AG04449 (cell line): Measurements from ENCODE around the gene ATP1B4.

Experiments
- CTCF ChIA-PET: fragments of 350-600 bp; formaldehyde crosslinking; extraction: SDS; loops from one replicate; lab custom pipeline; 2021; ENCODE audit warnings: antibody characterized with exemption; lab: Yijun Ruan, JAX
- POLR2A ChIA-PET: fragments of 400-600, 350-600 bp; formaldehyde crosslinking; extraction: SDS; loops from one replicate; lab custom pipeline; 2020; ENCODE audit warnings: antibody characterized with exemption, inconsistent platforms; lab: Yijun Ruan, JAX
- DNase-seq: peaks from one replicate; pipeline ENCODE4 v3.0.0-alpha.2; 2010; ENCODE audit warnings: low read depth, low spot score
- H3K4me3 ChIP-seq: 2 replicates; pipeline ENCODE4 v1.5.1; 2011; ENCODE audit warnings: low read depth, mild to moderate bottlenecking, control low read depth, low read length
- TF ChIP-seq, protein P1 (sequence below): IDR thresholded peaks from one replicate; pipeline ENCODE4 v1.5.1; 2011; ENCODE audit warnings: mild to moderate bottlenecking, moderate library complexity, low read length, control low read depth, inconsistent platforms; ENCODE audit not compliant: insufficient read depth; ENCODE audit errors: missing control alignments

Gene ATP1B4

GRCh38 chrX:120356084-120356483, 5.8 kb upstream of the ATP1B4 start:
- ChIA-PET CTCF (no interaction called here), POLR2A (no interaction called here)
- TF ChIP-seq, protein P1, sequence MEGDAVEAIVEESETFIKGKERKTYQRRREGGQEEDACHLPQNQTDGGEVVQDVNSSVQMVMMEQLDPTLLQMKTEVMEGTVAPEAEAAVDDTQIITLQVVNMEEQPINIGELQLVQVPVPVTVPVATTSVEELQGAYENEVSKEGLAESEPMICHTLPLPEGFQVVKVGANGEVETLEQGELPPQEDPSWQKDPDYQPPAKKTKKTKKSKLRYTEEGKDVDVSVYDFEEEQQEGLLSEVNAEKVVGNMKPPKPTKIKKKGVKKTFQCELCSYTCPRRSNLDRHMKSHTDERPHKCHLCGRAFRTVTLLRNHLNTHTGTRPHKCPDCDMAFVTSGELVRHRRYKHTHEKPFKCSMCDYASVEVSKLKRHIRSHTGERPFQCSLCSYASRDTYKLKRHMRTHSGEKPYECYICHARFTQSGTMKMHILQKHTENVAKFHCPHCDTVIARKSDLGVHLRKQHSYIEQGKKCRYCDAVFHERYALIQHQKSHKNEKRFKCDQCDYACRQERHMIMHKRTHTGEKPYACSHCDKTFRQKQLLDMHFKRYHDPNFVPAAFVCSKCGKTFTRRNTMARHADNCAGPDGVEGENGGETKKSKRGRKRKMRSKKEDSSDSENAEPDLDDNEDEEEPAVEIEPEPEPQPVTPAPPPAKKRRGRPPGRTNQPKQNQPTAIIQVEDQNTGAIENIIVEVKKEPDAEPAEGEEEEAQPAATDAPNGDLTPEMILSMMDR: no peak
- DNase-seq: no peak
- H3K4me3 ChIP-seq: no peak overlapping the region

- DNase-seq: no peak
- TF ChIP-seq, protein P1: no peak
- ChIA-PET CTCF (no interaction called here), POLR2A (no interaction called here)
- no peak overlapping the region for H3K4me3 ChIP-seq
These were observed 4.7 kb upstream of the ATP1B4 start for GRCh38 chrX:120357186-120357585.

DNA sequence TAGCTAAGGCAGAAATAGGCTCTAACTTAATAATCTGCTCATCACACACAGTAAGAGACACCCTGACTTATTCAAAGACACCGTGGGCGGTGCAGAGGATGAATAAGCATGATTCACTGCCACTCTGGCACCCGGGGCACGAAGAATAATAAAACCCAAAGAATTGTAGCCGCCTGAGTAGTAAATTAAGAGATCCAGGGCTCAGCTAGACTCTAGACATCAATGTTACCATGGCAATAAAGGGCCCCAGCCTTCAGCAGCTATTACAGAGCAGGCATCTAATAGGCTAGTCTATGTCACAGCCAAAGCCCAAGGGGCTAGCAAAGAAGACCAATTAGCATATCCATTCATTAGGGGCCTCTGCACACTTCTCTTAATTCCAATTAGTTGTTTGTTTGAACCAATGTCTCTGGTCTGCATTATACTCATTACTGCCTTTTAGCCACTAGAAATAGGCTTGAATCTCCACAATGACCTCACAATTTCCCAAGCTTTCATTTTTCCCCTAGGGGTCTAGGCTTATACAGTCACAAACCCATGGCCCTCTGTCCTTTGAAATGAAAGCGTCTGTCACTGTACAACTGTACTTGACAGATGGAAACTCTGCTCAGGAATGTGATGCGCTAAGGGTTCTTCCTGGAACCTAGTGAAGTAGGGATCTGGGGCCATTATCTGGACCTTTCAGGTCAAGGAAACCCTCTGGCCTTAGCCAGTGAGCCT, 3.0 kb upstream of the ATP1B4 start:
- CTCF ChIA-PET: no interaction called here
- POLR2A ChIA-PET: no interaction called here
- DNase-seq: no peak
- H3K4me3 ChIP-seq: no peak overlapping the region
- TF ChIP-seq, protein P1: no peak

GRCh38 chrX:120365320-120365719, 3.4 kb downstream of the ATP1B4 start:
- ChIA-PET POLR2A (no interaction called here), CTCF (interaction anchor here (0.8 to 1.4 kb wide), 4 partner anchors 8 to 103 kb away, joined by 3 read pairs; no protein-coding TSS in a partner anchor)
- DNase-seq: no peak
- TF ChIP-seq, protein P1: peak; percentile 30
- no peak overlapping the region for H3K4me3 ChIP-seq

GRCh38 chrX:120365968-120366367, 4.1 kb downstream of the ATP1B4 start:
- CTCF ChIA-PET: no interaction called here
- no peak for DNase-seq

DNA sequence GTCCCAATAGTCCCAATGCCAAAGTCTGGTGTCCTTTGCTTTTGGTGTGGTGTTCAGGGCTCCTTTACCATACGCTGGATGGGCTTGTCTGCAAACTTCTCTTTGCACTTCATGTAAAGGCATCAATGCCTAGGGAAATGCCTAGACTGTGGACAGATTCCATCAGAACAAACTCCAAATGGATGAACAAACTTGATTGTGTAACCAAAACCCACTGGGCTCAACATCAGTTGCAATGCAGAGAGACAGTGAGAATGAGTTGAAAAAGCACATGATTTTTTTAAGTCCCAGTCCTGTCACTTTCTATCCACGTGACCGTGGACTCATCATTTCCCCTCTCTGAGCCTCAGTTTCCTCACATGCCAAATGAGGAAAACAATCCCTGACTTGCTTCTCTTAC, 4.9 kb downstream of the ATP1B4 start:
- TF ChIP-seq, protein P1: no peak
- no peak overlapping the region for H3K4me3 ChIP-seq
- POLR2A ChIA-PET: no interaction called here
- no peak for DNase-seq
- CTCF ChIA-PET: no interaction called here

More at GRCh38 chrX:120365968-120366367, 4.1 kb downstream of the ATP1B4 start:
- POLR2A ChIA-PET: no interaction called here
- TF ChIP-seq, protein P1: no peak
- H3K4me3 ChIP-seq: no peak overlapping the region
